GM23338 (cell line): ENCODE measurements around the gene AHSP. TPM values are rescaled to one million over a fixed set of nuclear protein-coding genes. Genes with fewer than 3 reads are reported as not detected.

Source experiments
- ATAC-seq: fragments of 200-7000 bp; cut with Tn5 transposase; 3 replicates; pipeline ENCODE4 v1.9.1; 2020
- DNase-seq: peaks from one replicate; pipeline ENCODE4 v3.0.0-alpha.2; 2015; ENCODE audit warnings: low spot score
- H2AFZ ChIP-seq: fragments of 200-600 bp; sonication (generic); 2 replicates; pipeline ENCODE4 v1.8.0; 2016; ENCODE audit warnings: antibody characterized with exemption, mild to moderate bottlenecking, moderate library complexity
- H3F3A ChIP-seq: fragments of 200-600 bp; sonication (generic); replicated peaks from 2 replicates; pipeline ENCODE4 v1.8.0; 2017; ENCODE audit warnings: antibody characterized with exemption, mixed run types, low read depth
- H3K27ac ChIP-seq: fragments of 200-600 bp; sonication (generic); 2 replicates; pipeline ENCODE4 v1.6.1; 2016; ENCODE audit warnings: low read depth
- H3K27me3 ChIP-seq: fragments of 200-600 bp; sonication (generic); 2 replicates; pipeline ENCODE4 v1.8.0; 2016; ENCODE audit warnings: mild to moderate bottlenecking, mixed run types, moderate library complexity; ENCODE audit not compliant: insufficient read depth
- H3K36me3 ChIP-seq: fragments of 200-600 bp; sonication (generic); 2 replicates; pipeline ENCODE4 v1.8.0; 2016; ENCODE audit warnings: mild to moderate bottlenecking; ENCODE audit not compliant: insufficient read depth
- H3K4me1 ChIP-seq: fragments of 200-600 bp; sonication (generic); 2 replicates; pipeline ENCODE4 v1.8.0; 2016; ENCODE audit warnings: mild to moderate bottlenecking, moderate library complexity; ENCODE audit not compliant: insufficient read depth
- H3K4me2 ChIP-seq: fragments of 200-600 bp; sonication (generic); 2 replicates; pipeline ENCODE4 v1.7.1; 2017; ENCODE audit warnings: mixed run types
- H3K4me3 ChIP-seq: fragments of 200-600 bp; sonication (generic); 2 replicates; pipeline ENCODE4 v1.6.1; 2016; ENCODE audit warnings: mixed run types
- H3K79me2 ChIP-seq: fragments of 200-600 bp; sonication (generic); replicated peaks from 2 replicates; pipeline ENCODE4 v1.8.0; 2017; ENCODE audit warnings: mild to moderate bottlenecking; ENCODE audit not compliant: insufficient read depth
- H3K9me2 ChIP-seq: fragments of 200-600 bp; sonication (generic); 2 replicates; pipeline ENCODE4 v1.8.0; 2017; ENCODE audit not compliant: insufficient read depth
- H4K20me1 ChIP-seq: fragments of 200-600 bp; sonication (generic); replicated peaks from 2 replicates; pipeline ENCODE4 v1.8.0; 2017; ENCODE audit warnings: mild to moderate bottlenecking; ENCODE audit not compliant: insufficient read depth
- H3K27ac Mint-ChIP-seq: 2 replicates; pipeline ENCODE4 v1.8.0; 2020; ENCODE audit warnings: inconsistent platforms, mild to moderate bottlenecking, moderate library complexity, mixed read lengths
- H3K27me3 Mint-ChIP-seq: 3 replicates; pipeline ENCODE4 v1.8.0; 2022; ENCODE audit warnings: low read depth, mild to moderate bottlenecking, moderate library complexity, mixed read lengths, inconsistent platforms; ENCODE audit not compliant: insufficient read depth, poor library complexity
- H3K36me3 Mint-ChIP-seq: 3 replicates; pipeline ENCODE4 v1.8.0; 2021; ENCODE audit warnings: low read depth, mild to moderate bottlenecking, inconsistent platforms, moderate library complexity, mixed read lengths
- H3K4me1 Mint-ChIP-seq: 3 replicates; pipeline ENCODE4 v1.8.0; 2020; ENCODE audit warnings: mild to moderate bottlenecking, inconsistent platforms, mixed read lengths
- H3K4me3 Mint-ChIP-seq: 3 replicates; pipeline ENCODE4 v1.8.0; 2021; ENCODE audit warnings: moderate library complexity, mild to moderate bottlenecking, inconsistent platforms, mixed read lengths
- H3K9me3 Mint-ChIP-seq: 3 replicates; pipeline ENCODE4 v1.8.0; 2020; ENCODE audit warnings: moderate library complexity, mild to moderate bottlenecking, inconsistent platforms, mixed read lengths
- CTCF ChIP-seq, 2 experiments: fragments of 200-600 bp in 1 of 2; sonication (generic) in 1 of 2; conservative IDR thresholded peaks; 2 replicates each; pipeline versions ENCODE4 v1.5.1 to v1.6.1; 2016 to 2017; ENCODE audit warnings: antibody characterized with exemption in 2 of 2, low read depth in 2 of 2, mild to moderate bottlenecking in 2 of 2, moderate library complexity in 1 of 2
- EZH2 ChIP-seq: fragments of 200-600 bp; sonication (generic); IDR thresholded peaks from one replicate; pipeline ENCODE4 v1.8.0; 2017; ENCODE audit warnings: antibody characterized with exemption, mild to moderate bottlenecking, low read depth; ENCODE audit not compliant: unreplicated experiment
- JUNB ChIP-seq: IDR thresholded peaks from one replicate; pipeline ENCODE4 v1.6.1; 2016; ENCODE audit warnings: antibody characterized with exemption; ENCODE audit not compliant: unreplicated experiment
- POLR2AphosphoS5 ChIP-seq: IDR thresholded peaks from 2 replicates; pipeline ENCODE4 v1.6.1; 2016; ENCODE audit warnings: antibody characterized with exemption, low read depth
- STAT1 ChIP-seq: IDR thresholded peaks from one replicate; pipeline ENCODE4 v1.6.1; 2016; ENCODE audit warnings: antibody characterized with exemption; ENCODE audit not compliant: unreplicated experiment
- ZNF462 ChIP-seq: fragments of 250-450 bp; sonication (Bioruptor Pico); IDR thresholded peaks from 2 replicates; pipeline ENCODE4 v1.5.0; 2020; ENCODE audit warnings: mild to moderate bottlenecking, moderate library complexity
- polyA plus RNA-seq: library from polyadenylated mRNA; unstranded; fragments of >200 nt; fragmentation: Nextera tagmentation; extraction: Ambion mirVana; gene quantifications from 2 replicates; pipeline ENCODE4 v1.2.1, GENCODE V29; 2016
- total RNA-seq: library from RNA; depleted of rRNA; stranded (reverse); fragments of >200 nt; shearing (Covaris generic); gene quantifications from 2 replicates; pipeline ENCODE4 v1.2.3, GENCODE V29; 2014

The AHSP gene
- total and polyA plus RNA-seq, 2 experiments from 2014 or later, result 2.1 TPM; not detected in 1

GRCh38 chr16:31508706-31509195 is 18.9 kb upstream of the AHSP start:
- DNase-seq, result no peak
- peak overlapping the region; percentile 93 for H3K27ac Mint-ChIP-seq
- peaks cover 15% of the 10 kb centered on the region for H3K4me1 Mint-ChIP-seq
- Histone ChIP-seq H3K4me3 (peak overlapping the region; percentile 97), H3K79me2 (peaks cover 8% of the 10 kb centered on the region), H3K9me2 (no peaks in the 10 kb centered on the region), H3K27ac (peak overlapping the region; percentile 74), H3F3A (no peaks in the 10 kb centered on the region), H4K20me1 (no peaks in the 10 kb centered on the region; the same call in 1 of the 2 replicates), H3K4me2 (peak overlapping the region; percentile 94), H3K27me3 (no peaks in the 10 kb centered on the region), H3K4me1 (peaks cover 15% of the 10 kb centered on the region), H2AFZ (peak overlapping the region; percentile 83), H3K36me3 (no peaks in the 10 kb centered on the region)
- H3K27me3 Mint-ChIP-seq, result peaks cover 7% of the 10 kb centered on the region
- peaks cover 4% of the 10 kb centered on the region; the same call in 2 of the 3 replicates for H3K36me3 Mint-ChIP-seq
- no peak for ATAC-seq
- no peak for TF ChIP-seq CTCF (conservative IDR thresholded peaks at IDR 0.05; ENCODE audit: low read depth in 2 of 2)
- TF ChIP-seq EZH2, result peak; percentile 5
- no peaks in the 10 kb centered on the region; the same call in 2 of the 3 replicates for H3K9me3 Mint-ChIP-seq
- H3K4me3 Mint-ChIP-seq, result peak overlapping the region; percentile 83

GRCh38 chr16:31513126-31513525 is 14.6 kb upstream of the AHSP start:
- H3K4me3 ChIP-seq, result no peak overlapping the region
- no peak overlapping the region for H3K27ac ChIP-seq
- H3F3A ChIP-seq, result no peaks in the 10 kb centered on the region
- ATAC-seq (no peak), DNase-seq (no peak)
- H3K4me2 ChIP-seq, result no peak overlapping the region
- no peaks in the 10 kb centered on the region for H4K20me1 ChIP-seq
- peaks cover 7% of the 10 kb centered on the region; the same call in 1 of the 2 replicates for H3K4me1 ChIP-seq
- Mint-ChIP-seq H3K4me3 (no peak overlapping the region), H3K4me1 (peaks cover 26% of the 10 kb centered on the region; the same call in 2 of the 3 replicates), H3K27ac (no peak overlapping the region), H3K36me3 (peaks cover 8% of the 10 kb centered on the region; the same call in 2 of the 3 replicates), H3K9me3 (peaks cover 22% of the 10 kb centered on the region), H3K27me3 (peaks cover 2% of the 10 kb centered on the region)
- no peaks in the 10 kb centered on the region for H3K9me2 ChIP-seq
- no peaks in the 10 kb centered on the region; the same call in 1 of the 2 replicates for H3K36me3 ChIP-seq
- no peaks in the 10 kb centered on the region for H3K27me3 ChIP-seq
- no peaks in the 10 kb centered on the region for H3K79me2 ChIP-seq
- no peak overlapping the region for H2AFZ ChIP-seq
- TF ChIP-seq CTCF (conservative IDR thresholded peaks at IDR 0.05; ENCODE audit: low read depth in 2 of 2) (no peak), ZNF462 (CRISPR knock-in tag) (no peak), STAT1 (no peak), POLR2AphosphoS5 (no peak), JUNB (no peak), EZH2 (no peak)
